H9 (cell line): Measurements from ENCODE around the gene SPATA2. TPM values are rescaled to one million over a fixed set of nuclear protein-coding genes. Genes with fewer than 3 reads are reported as not detected.

Source experiments
- DNase-seq: peaks from one replicate; pipeline ENCODE4 v3.0.0-alpha.2; 2017
- H2AFZ ChIP-seq: one replicate; pipeline ENCODE4 v1.6.1; 2013; ENCODE audit warnings: mild to moderate bottlenecking, low read length, control low read depth, moderate library complexity
- H2AK5ac ChIP-seq: 2 replicates; pipeline ENCODE4 v1.6.1; 2013; ENCODE audit warnings: low read length, control low read depth, mixed read lengths; ENCODE audit not compliant: insufficient read length
- H2BK120ac ChIP-seq: one replicate; pipeline ENCODE4 v1.6.1; 2013; ENCODE audit warnings: low read depth, mild to moderate bottlenecking, low read length, control low read depth, inconsistent platforms; ENCODE audit not compliant: poor library complexity, severe bottlenecking
- H2BK12ac ChIP-seq: 2 replicates; pipeline ENCODE4 v1.6.1; 2013; ENCODE audit warnings: low read length, control low read depth, mixed read lengths, low read depth; ENCODE audit not compliant: insufficient read length
- H2BK15ac ChIP-seq: 2 replicates; pipeline ENCODE4 v1.6.1; 2013; ENCODE audit warnings: low read depth, low read length, control low read depth
- H2BK20ac ChIP-seq: one replicate; pipeline ENCODE4 v1.6.1; 2013; ENCODE audit warnings: low read depth, mild to moderate bottlenecking, low read length, control low read depth, inconsistent platforms; ENCODE audit not compliant: poor library complexity, severe bottlenecking
- H2BK5ac ChIP-seq: 2 replicates; pipeline ENCODE4 v1.6.1; 2013; ENCODE audit warnings: low read length, control low read depth, mixed read lengths; ENCODE audit not compliant: insufficient read length
- H3K14ac ChIP-seq: 2 replicates; pipeline ENCODE4 v1.6.1; 2013; ENCODE audit warnings: low read length, control low read depth; ENCODE audit not compliant: insufficient read depth
- H3K18ac ChIP-seq: 2 replicates; pipeline ENCODE4 v1.6.1; 2013; ENCODE audit warnings: low read depth, mild to moderate bottlenecking, mixed read lengths, low read length, control low read depth; ENCODE audit not compliant: insufficient read length
- H3K23ac ChIP-seq: 2 replicates; pipeline ENCODE4 v1.6.1; 2013; ENCODE audit warnings: low read length, control low read depth, mixed read lengths, low read depth; ENCODE audit not compliant: insufficient read length
- H3K23me2 ChIP-seq: 2 replicates; pipeline ENCODE4 v1.6.1; 2013; ENCODE audit warnings: low read depth, mild to moderate bottlenecking, mixed read lengths, low read length, control low read depth; ENCODE audit not compliant: insufficient read length, poor library complexity, severe bottlenecking
- H3K27ac ChIP-seq: 2 replicates; pipeline ENCODE4 v1.5.1; 2013; ENCODE audit warnings: low read length, control low read depth, mixed read lengths, low read depth; ENCODE audit not compliant: insufficient read length
- H3K27me3 ChIP-seq: 2 replicates; pipeline ENCODE4 v1.6.1; 2013; ENCODE audit warnings: low read length, control low read depth, inconsistent platforms; ENCODE audit not compliant: insufficient read depth
- H3K4ac ChIP-seq: 2 replicates; pipeline ENCODE4 v1.6.1; 2013; ENCODE audit warnings: low read depth, mild to moderate bottlenecking, control low read depth, inconsistent platforms, low read length, moderate library complexity
- H3K4me1 ChIP-seq: 2 replicates; pipeline ENCODE4 v1.6.1; 2013; ENCODE audit warnings: low read length, control low read depth, inconsistent platforms; ENCODE audit not compliant: insufficient read depth
- H3K4me2 ChIP-seq: 2 replicates; pipeline ENCODE4 v1.6.1; 2013; ENCODE audit warnings: low read length, control low read depth, mixed read lengths; ENCODE audit not compliant: insufficient read length, insufficient read depth
- H3K56ac ChIP-seq: 2 replicates; pipeline ENCODE4 v1.6.1; 2013; ENCODE audit warnings: low read depth, mild to moderate bottlenecking, mixed read lengths, low read length, control low read depth; ENCODE audit not compliant: insufficient read length
- H3K79me1 ChIP-seq: 2 replicates; pipeline ENCODE4 v1.6.1; 2013; ENCODE audit warnings: low read depth, mild to moderate bottlenecking, moderate library complexity, low read length, control low read depth, inconsistent platforms; ENCODE audit not compliant: insufficient read depth, poor library complexity, severe bottlenecking
- H3K79me2 ChIP-seq: 2 replicates; pipeline ENCODE4 v1.6.1; 2013; ENCODE audit warnings: low read length, control low read depth, inconsistent platforms; ENCODE audit not compliant: insufficient read depth
- H3K9ac ChIP-seq: 2 replicates; pipeline ENCODE4 v1.6.1; 2013; ENCODE audit warnings: low read length, control low read depth, mixed read lengths; ENCODE audit not compliant: insufficient read length; ENCODE audit errors: extremely low read depth
- H3K9me3 ChIP-seq: one replicate; pipeline ENCODE4 v1.6.1; 2013; ENCODE audit warnings: low read depth, low read length, inconsistent platforms; ENCODE audit not compliant: control insufficient read depth
- H3T11ph ChIP-seq: one replicate; pipeline ENCODE4 v1.6.1; 2013; ENCODE audit warnings: mild to moderate bottlenecking, low read length, control low read depth, inconsistent platforms
- H4K20me1 ChIP-seq: one replicate; pipeline ENCODE4 v1.6.1; 2013; ENCODE audit not compliant: control insufficient read depth, insufficient read length, insufficient read depth
- H4K5ac ChIP-seq: 2 replicates; pipeline ENCODE4 v1.6.1; 2013; ENCODE audit warnings: low read depth, mild to moderate bottlenecking, mixed read lengths, low read length, control low read depth; ENCODE audit not compliant: insufficient read length
- H4K8ac ChIP-seq: replicated peaks from 2 replicates; pipeline ENCODE4 v1.6.1; 2013; ENCODE audit warnings: low read length, control low read depth, mixed read lengths, low read depth; ENCODE audit not compliant: insufficient read length
- H4K91ac ChIP-seq: 2 replicates; pipeline ENCODE4 v1.6.1; 2013; ENCODE audit warnings: low read depth, mild to moderate bottlenecking, moderate library complexity, mixed read lengths, low read length, control low read depth; ENCODE audit not compliant: insufficient read length
- H3K27ac Mint-ChIP-seq, 3 experiments: 2 replicates in 2 of 3; 3 replicates in 1 of 3; pipeline ENCODE4 v1.8.0; 2020 to 2021; ENCODE audit warnings: mixed read lengths in 3 of 3, mild to moderate bottlenecking in 1 of 3, moderate library complexity in 1 of 3
- H3K27me3 Mint-ChIP-seq: 2 replicates; pipeline ENCODE4 v1.8.0; 2021; ENCODE audit warnings: low read depth, mild to moderate bottlenecking, moderate library complexity, mixed read lengths
- H3K36me3 Mint-ChIP-seq, 3 experiments: 2 replicates in 2 of 3; 3 replicates in 1 of 3; pipeline ENCODE4 v1.8.0; 2020 to 2021; ENCODE audit warnings: low read depth in 3 of 3, mixed read lengths in 3 of 3; ENCODE audit not compliant: insufficient read depth in 1 of 3
- H3K4me1 Mint-ChIP-seq, 2 experiments: 2 replicates each; pipeline ENCODE4 v1.8.0; 2020; ENCODE audit warnings: mixed read lengths in 2 of 2
- H3K4me3 Mint-ChIP-seq, 2 experiments: 2 replicates in 1 of 2; 3 replicates in 1 of 2; pipeline ENCODE4 v1.8.0; 2020 to 2021; ENCODE audit warnings: mild to moderate bottlenecking in 2 of 2, mixed read lengths in 2 of 2, moderate library complexity in 1 of 2
- H3K9me3 Mint-ChIP-seq, 2 experiments: 2 replicates in 1 of 2; 3 replicates in 1 of 2; pipeline ENCODE4 v1.8.0; 2020; ENCODE audit warnings: mild to moderate bottlenecking in 2 of 2, mixed read lengths in 2 of 2, moderate library complexity in 1 of 2
- CTCF ChIP-seq: fragments of 200-600 bp; sonication (generic); conservative IDR thresholded peaks from 3 replicates; pipeline ENCODE4 v1.8.0; 2021; ENCODE audit warnings: antibody characterized with exemption, mild to moderate bottlenecking
- WGBS: extraction: QIAGEN DNeasy Blood & Tissue Kit; methylation state at CpG from one replicate; pipeline ENCODE4 v1.1.7; 2013; ENCODE audit warnings: missing lambda C conversion rate, low lambda C conversion rate, mixed read lengths; ENCODE audit not compliant: insufficient read length; ENCODE audit errors: extremely low coverage; 5-methylcytosine and 5-hydroxymethylcytosine counted together
- total RNA-seq: library from RNA; stranded (reverse); gene quantifications from 2 replicates; pipeline ENCODE4 v1.2.1, GENCODE V29; 2021

SPATA2 gene
- total RNA-seq, 1 experiment from 2014 or later = 9.6 TPM

- Histone ChIP-seq H2BK15ac (no peak overlapping the region), H2BK12ac (no peak overlapping the region), H3K4me2 (no peak overlapping the region), H3K56ac (no peak overlapping the region), H4K5ac (no peak overlapping the region), H4K91ac (no peak overlapping the region), H3K23me2 (no peaks in the 10 kb centered on the region), H3K27ac (no peak overlapping the region), H3T11ph (no peak overlapping the region), H4K20me1 (no peaks in the 10 kb centered on the region), H2BK120ac (no peak overlapping the region), H2BK20ac (no peak overlapping the region), H3K9me3 (no peaks in the 10 kb centered on the region), H3K23ac (no peak overlapping the region), H4K8ac (no peak overlapping the region), H2AFZ (no peak overlapping the region), H3K18ac (no peak overlapping the region), H3K4me1 (no peaks in the 10 kb centered on the region), H3K79me1 (peaks cover 4% of the 10 kb centered on the region), H2AK5ac (no peak overlapping the region), H2BK5ac (no peak overlapping the region), H3K79me2 (peaks cover 12% of the 10 kb centered on the region; the same call in 1 of the 2 replicates), H3K14ac (no peak overlapping the region), H3K9ac (no peak overlapping the region), H3K27me3 (no peaks in the 10 kb centered on the region), H3K4ac (no peak overlapping the region)
- TF ChIP-seq CTCF = no peak
- Mint-ChIP-seq H3K27me3 (no peaks in the 10 kb centered on the region), H3K9me3 (no peaks in the 10 kb centered on the region), H3K27ac (no peak overlapping the region), H3K4me1 (peaks cover 0 to 7% of the 10 kb centered on the region in 2 experiments; a peak in 2 of 4 replicates), H3K36me3 (peaks cover 45 to 85% (median 76%) of the 10 kb centered on the region in 3 experiments; a peak in 6 of 7 replicates), H3K4me3 (no peak overlapping the region)
- no peak for DNase-seq
- no CpG with 5 or more reads among the region's 3 CpGs for WGBS
Observed at GRCh38 chr20:49945306-49945700, 30.0 kb upstream of the SPATA2 start.
